Muscle layer of duodenum (tissue), 2 donors: ENCODE measurements around the gene ZNF559.

Source experiments
- H3K27ac ChIP-seq: one replicate; pipeline ENCODE4 v1.7.0; 2013; ENCODE audit warnings: mild to moderate bottlenecking, low read length
- H3K27me3 ChIP-seq: one replicate; pipeline ENCODE4 v1.7.0; 2013; ENCODE audit warnings: low read depth, mild to moderate bottlenecking, control low read depth, low read length
- H3K36me3 ChIP-seq, 2 donors: one replicate each; pipeline ENCODE4 v1.7.0; 2013; ENCODE audit warnings: low read length in 2 of 2, control low read depth in 1 of 2, mild to moderate bottlenecking in 1 of 2; ENCODE audit not compliant: insufficient read depth in 2 of 2, control insufficient read depth in 1 of 2
- H3K4me1 ChIP-seq, 2 donors: one replicate each; pipeline ENCODE4 v1.7.0; 2013; ENCODE audit warnings: low read length in 2 of 2, mild to moderate bottlenecking in 2 of 2, control low read depth in 1 of 2, moderate library complexity in 1 of 2; ENCODE audit not compliant: insufficient read depth in 2 of 2, control insufficient read depth in 1 of 2
- H3K4me3 ChIP-seq, 2 donors: one replicate each; pipeline ENCODE4 v1.7.0; 2013; ENCODE audit warnings: low read length in 2 of 2, low read depth in 1 of 2, mild to moderate bottlenecking in 1 of 2
- H3K9me3 ChIP-seq, 2 donors: one replicate each; pipeline ENCODE4 v1.7.0; 2013; ENCODE audit warnings: low read length in 2 of 2, control low read depth in 1 of 2, mild to moderate bottlenecking in 1 of 2; ENCODE audit not compliant: control insufficient read depth in 1 of 2
- donor health status: healthy.

Gene ZNF559

DNA sequence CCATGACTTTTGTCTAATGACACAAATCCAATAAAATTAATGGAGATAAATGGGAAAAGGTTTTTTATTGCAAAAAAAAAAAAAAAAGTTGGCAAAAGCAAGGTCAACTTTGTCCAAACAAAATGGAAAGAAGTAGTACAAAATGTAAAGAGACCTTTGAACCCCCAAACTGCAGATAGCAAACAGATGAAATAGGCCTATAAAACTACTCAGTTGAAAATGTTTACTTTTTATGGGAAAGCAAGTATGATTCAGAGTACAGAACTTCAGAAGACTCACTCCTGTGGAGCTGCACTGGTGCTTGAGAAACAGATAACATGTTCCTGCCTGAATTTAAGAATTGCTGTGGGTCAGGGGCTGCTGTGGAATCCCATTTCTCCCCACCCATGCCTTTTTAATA is 29.0 kb downstream of the ZNF559 start:
- Histone ChIP-seq H3K4me1 (no peaks in the 10 kb centered on the region), H3K9me3 (peaks cover 32 to 87% of the 10 kb centered on the region in 2 donors), H3K27ac (no peak overlapping the region), H3K36me3 (peaks cover 0 to 80% of the 10 kb centered on the region in 2 donors), H3K4me3 (peak overlapping the region in 1 of 2 donors; percentile 20), H3K27me3 (no peaks in the 10 kb centered on the region)

DNA sequence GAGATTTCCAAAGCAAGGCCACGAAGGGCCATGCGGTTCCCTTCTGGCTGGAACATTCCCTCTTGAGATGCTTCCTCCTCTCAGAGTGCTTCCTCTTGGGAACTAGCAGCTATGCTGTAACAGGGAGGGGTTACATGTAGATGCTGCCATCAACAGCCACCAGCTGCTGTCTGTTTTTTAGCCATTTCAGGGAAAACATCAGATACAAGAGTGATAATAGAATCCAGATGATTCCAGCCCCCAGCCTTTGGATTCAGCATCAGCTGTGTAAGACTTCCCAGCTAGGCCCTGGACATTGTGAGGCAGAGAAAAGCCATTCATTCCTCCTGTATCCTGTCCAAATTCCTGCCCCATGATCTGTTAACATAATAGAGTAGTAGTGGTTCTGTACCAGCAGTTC is 30.7 kb downstream of the ZNF559 start:
- H3K9me3 ChIP-seq, result peaks cover 29 to 83% of the 10 kb centered on the region in 2 donors
- peak overlapping the region; percentile 9 to 13 for H3K4me3 ChIP-seq

DNA sequence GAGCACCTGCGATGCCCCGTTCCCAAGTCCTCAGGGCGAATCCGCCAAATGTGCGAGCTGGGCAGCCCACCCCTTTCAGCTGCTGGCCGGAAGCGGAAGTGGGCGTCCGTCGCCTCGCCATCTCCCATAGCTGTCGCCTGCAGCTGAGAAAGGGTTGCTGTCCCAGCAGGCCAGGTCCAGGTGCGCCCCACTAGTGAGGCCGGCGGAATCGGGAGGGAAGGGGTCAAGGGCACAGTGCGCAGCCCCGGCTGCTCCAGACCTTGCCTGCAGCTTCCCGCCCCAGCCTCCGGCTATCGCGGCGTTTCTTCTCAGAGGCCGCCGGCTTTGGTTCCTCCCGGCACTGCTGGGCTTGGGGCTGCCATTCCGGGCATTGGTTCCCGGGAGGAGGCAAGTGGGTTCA is 38.9 kb downstream of the ZNF559 start, which contains the start of gene ZNF177:
Gene ZNF177, plus strand, starts transcription at position 109 of the 400 bp plus-strand sequence. CDS start 15,299 bp downstream, outside the sequence.
- Histone ChIP-seq H3K36me3 (peaks cover 0 to 47% of the 10 kb centered on the region in 2 donors), H3K27me3 (no peaks in the 10 kb centered on the region), H3K27ac (no peak within 1 kb of the TSS), H3K9me3 (peaks cover 38 to 88% of the 10 kb centered on the region in 2 donors), H3K4me1 (no peaks in the 10 kb centered on the region), H3K4me3 (peak within 1 kb of the TSS; percentile 15 to 60)

More for the DNA sequence above, 30.7 kb downstream of the ZNF559 start:
- H3K27me3 ChIP-seq, result no peaks in the 10 kb centered on the region
- H3K27ac ChIP-seq, result no peak overlapping the region
- no peaks in the 10 kb centered on the region for H3K4me1 ChIP-seq
- H3K36me3 ChIP-seq, result peaks cover 0 to 78% of the 10 kb centered on the region in 2 donors

DNA sequence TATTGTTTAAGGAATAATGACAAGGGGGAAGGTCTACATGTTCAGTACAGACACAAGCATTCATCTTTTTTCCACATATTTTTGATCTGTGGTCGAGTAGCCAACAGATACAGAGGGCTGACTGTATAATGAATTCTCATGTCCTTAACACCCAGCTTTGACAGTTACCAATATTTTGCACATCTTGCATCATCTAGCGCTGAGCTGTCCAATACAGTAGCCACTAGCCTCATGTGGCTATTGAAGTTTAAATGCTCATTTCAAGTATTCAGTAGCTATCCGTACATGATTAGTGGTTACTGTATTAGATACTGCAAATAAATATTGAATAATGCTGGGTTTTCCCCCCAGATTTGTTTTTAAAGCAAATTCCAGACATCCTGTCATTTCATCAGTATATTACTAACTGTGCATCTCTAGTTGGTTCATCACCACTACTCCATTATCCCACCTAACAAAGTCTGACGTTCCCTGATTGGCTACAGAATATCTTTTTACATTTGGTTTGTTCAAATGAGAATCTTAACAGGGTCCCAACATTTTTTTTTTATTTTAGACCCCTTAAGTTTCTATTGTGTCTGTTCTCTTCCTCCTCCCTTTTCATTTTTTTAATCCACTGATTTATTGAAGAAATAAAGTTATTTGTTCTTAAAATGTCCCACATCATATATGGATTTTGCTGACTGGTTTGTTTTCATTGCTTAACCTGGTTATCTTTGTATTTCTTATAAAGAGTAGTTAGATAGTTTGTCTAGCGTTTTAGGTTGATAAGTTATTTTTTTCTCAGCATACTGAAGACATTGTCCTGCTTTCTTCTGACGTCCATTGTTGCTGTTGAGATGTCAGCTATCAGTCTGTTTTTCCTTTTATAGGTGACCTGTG is 47.0 kb downstream of the ZNF559 start:
- Histone ChIP-seq H3K4me3 (peak overlapping the region in 1 of 2 donors; percentile 48), H3K4me1 (no peaks in the 10 kb centered on the region), H3K9me3 (peaks cover 54 to 85% of the 10 kb centered on the region in 2 donors), H3K27ac (no peak overlapping the region), H3K36me3 (peaks cover 0 to 92% of the 10 kb centered on the region in 2 donors), H3K27me3 (no peaks in the 10 kb centered on the region)

DNA sequence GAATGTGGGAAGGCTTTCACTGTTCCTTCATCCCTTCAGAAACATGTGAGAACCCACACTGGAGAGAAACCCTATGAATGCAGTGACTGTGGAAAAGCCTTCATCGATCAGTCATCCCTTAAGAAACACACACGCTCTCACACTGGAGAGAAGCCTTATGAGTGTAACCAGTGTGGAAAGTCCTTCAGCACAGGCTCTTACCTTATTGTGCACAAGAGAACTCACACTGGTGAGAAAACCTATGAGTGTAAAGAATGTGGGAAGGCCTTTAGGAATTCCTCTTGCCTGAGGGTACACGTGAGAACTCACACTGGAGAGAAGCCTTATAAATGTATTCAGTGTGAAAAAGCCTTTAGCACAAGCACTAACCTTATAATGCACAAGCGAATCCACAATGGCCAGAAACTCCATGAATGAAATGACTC is 57.4 kb downstream of the ZNF559 start:
- Histone ChIP-seq H3K27me3 (no peaks in the 10 kb centered on the region), H3K4me1 (no peaks in the 10 kb centered on the region), H3K36me3 (peaks cover 58 to 95% of the 10 kb centered on the region in 2 donors), H3K4me3 (peak overlapping the region; percentile 26 to 69), H3K9me3 (peaks cover 73 to 95% of the 10 kb centered on the region in 2 donors), H3K27ac (no peak overlapping the region)
